HG03575 (cell line): ENCODE data around the gene SLC6A6.

ENCODE experiments used
- ATAC-seq: cut with Tn5 transposase; IDR thresholded peaks from one replicate; pipeline ENCODE4 v1.9.1; 2021; ENCODE audit not compliant: unreplicated experiment, insufficient number of reproducible peaks, low FRiP score; ENCODE audit errors: extremely low read depth

SLC6A6 gene

DNA sequence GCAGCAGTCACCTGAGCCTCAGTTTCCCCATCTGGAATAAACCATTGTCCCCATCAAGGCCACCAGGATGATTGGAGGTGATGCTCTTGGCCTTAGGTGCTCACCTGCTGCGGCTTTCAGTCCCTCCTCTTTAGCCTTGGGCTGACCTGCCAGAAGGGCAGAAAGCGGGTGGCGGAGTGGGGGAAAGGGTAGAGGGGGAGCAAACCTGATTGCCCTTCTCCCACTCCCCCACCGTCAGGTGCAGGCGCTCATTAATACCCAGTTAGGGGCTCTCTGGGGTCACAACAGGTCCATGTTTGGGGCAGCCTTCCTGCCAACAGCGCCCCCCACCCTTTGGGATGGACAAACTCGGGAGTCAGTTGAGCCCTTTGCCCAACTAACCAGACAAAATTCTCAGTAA lies 87.2 kb downstream of the SLC6A6 start:
- no peak for ATAC-seq

DNA sequence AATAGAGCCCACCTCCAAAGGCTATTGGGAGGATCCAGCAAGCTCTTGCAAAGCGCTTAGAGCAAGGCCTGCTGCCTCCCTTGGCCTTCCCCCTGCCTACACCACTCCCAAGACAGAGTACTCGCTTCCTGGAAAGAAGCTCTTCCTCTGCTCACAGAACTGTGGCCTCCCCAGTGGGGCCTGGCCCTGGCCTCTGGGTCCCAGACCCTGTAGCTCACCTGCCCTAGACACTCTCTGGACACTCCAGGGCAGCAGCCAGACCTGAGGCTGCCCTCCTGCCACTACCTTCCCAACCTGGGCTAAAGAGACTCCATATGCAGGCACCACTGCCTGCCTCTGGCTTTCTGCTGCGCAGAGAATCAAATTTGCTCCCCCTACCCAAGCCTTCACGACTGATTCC lies 87.8 kb downstream of the SLC6A6 start:
- no peak for ATAC-seq

DNA sequence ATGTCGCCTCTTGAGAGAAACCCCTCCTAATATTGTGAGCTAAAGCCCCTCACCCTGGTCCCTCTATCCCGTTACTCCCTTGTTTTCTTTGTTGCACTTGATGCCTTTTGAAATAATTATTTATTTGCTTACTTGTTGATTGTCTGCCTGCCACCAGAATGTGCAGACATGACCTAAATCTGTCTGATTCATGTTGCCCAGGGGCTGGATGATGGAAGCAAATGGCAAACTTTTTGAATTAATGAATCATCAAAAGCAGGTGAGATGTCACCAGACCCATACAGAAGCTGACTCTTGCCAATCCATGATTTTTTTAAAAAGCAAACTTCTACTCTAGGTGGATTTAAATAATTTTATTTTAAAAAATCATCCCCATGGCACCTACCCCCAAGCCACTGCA lies 88.4 kb downstream of the SLC6A6 start:
- ATAC-seq, result no peak

- ATAC-seq, result no peak
These were observed 89.2 kb downstream of the SLC6A6 start for GRCh38 chr3:14491396-14492190.

DNA sequence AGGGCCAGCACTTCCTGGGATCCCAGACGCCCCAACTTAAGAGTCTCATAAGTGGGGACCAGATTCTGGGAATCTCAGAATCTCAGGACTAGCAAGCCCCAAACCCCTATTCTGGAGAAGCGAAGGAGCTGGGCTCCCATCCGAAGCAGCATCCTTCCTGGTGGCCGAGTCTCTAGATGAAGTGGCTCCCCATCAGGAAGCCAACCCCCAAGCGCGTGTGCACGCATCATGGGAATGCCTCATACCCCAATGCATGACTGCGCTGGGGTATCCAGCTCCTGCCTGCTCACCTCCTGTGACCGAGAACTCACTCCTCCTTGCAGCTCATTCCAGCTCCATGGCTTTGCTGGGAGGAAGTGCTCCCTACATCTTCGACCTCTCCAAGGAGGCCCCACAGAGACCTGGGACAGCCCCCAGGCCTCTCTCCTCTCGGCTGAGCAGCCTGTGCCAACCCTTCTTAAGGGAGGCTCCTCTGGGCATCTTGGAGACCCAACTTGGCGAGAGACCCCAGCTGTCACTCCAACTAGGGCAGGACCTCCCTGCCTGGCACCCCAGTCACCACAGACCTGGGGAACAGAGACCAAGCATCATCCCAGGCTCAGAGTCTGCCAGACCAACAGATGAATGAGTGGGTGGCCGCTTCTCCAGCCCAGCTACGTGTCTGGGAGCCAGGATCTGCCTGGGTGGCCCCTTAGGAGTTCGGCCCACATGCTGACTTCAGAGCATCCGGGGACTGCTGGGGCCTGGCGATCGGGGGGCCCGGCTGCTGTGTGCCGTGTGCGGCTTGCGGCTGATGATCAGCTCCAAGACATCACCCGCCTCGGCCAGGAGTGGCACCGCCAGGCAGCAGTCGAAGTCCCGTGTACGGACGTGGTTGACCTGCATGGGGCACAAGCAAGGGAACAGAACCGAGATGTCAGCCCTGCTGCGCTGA lies 90.8 kb downstream of the SLC6A6 start:
- ATAC-seq, result no peak

DNA sequence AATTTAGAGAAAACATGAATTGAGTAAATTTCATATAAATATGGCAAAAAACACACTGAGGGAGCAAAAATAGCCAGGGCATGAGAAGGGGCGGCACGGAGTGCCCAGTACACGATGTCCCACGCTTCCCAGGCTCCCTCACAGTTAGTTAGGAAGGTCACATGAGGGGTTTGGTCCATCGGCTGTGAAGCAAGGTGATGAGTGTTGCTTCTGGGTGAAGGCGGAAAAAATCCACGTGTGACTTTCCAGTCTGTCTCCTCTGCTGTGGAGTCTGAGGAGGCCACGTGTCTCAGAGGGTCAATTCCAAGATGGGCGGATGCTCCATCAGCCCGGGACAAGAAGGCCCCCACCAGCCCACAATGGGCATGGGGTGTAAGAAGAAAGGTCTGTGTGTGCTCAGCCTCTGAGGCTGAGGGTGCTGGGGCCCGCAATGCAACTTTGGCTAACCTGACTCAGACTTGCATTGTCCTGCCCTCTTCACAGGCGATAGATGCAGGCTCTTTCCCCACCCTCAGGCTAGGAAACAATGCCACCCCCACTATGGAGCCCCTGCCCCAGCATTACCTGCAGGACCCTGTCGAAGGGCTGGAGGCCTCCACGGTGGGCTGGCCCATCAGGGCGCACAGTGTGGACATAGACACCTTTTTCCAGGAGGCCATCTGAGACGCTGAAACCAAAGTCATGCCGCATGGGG lies 92.0 kb downstream of the SLC6A6 start:
- no peak for ATAC-seq

DNA sequence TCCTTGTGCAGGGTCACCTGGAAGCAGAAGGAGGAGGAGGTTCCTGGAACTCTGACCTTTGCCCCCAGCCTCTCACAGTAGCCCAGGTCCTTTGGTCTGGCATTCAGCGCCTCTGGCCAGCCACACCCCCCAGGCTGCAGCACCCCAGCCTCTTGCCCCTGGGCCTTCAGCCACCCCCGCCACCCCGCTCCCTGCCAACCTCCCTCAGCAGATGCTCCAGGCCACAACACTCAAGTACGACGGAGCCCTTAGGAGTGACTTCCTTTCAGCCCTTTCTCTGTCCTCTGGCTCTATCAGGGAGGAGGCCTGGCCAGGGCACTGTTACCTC lies 92.5 kb downstream of the SLC6A6 start:
- no peak for ATAC-seq

- no peak for ATAC-seq
These were observed 93.9 kb downstream of the SLC6A6 start for GRCh38 chr3:14496351-14496750.

GRCh38 chr3:14497321-14497720 lies 94.9 kb downstream of the SLC6A6 start:
- no peak for ATAC-seq

DNA sequence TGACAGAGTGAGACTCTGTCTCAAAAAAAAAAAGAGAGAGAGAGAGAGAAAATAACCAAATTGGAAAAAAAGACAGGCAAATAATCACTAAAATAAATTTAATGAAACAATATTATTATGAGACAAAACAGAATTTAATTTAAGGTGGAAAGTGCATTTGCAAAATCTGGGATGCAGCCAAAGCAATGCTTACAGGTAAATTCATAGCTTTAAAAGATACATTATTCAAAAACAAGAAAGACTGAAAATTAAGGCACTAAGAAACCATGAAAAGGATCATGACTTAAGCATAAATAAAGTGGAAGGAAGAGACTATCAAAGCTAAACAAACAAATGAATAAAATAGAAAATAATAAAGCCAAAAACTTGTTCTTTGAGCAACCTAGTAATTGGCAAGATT lies 100.1 kb downstream of the SLC6A6 start:
- no peak for ATAC-seq

DNA sequence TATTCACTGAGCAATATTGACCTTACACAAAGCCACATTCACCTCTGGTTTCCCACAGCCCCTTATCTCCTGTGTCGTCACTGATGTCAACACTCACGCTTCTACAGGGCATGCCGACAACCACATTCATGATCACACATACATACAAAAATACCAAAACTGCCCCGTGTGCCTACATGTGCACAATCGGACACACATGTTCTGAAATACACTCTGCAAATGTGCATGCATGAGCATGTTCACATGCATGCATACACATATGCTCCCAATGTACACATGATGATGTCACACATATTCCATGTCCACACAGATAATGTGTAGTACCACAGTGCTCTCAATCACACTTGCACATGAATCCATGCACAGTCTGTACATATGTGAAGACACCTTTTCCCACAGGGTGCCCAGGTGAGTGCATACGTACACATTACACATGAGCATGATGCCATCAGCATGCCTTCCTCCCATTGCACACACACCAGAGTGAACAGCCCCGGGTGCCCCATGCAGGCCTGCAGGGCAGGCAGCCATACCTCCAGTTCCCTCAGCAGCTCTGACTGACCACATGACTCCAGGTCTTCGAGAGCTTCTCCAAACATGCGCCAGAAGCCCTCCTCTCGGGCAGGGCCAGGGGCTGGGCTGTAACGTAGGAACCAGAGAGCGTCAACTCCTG lies 100.8 kb downstream of the SLC6A6 start:
- ATAC-seq, result no peak

- ATAC-seq, result no peak
These were observed 101.3 kb downstream of the SLC6A6 start for GRCh38 chr3:14503706-14504065.

DNA sequence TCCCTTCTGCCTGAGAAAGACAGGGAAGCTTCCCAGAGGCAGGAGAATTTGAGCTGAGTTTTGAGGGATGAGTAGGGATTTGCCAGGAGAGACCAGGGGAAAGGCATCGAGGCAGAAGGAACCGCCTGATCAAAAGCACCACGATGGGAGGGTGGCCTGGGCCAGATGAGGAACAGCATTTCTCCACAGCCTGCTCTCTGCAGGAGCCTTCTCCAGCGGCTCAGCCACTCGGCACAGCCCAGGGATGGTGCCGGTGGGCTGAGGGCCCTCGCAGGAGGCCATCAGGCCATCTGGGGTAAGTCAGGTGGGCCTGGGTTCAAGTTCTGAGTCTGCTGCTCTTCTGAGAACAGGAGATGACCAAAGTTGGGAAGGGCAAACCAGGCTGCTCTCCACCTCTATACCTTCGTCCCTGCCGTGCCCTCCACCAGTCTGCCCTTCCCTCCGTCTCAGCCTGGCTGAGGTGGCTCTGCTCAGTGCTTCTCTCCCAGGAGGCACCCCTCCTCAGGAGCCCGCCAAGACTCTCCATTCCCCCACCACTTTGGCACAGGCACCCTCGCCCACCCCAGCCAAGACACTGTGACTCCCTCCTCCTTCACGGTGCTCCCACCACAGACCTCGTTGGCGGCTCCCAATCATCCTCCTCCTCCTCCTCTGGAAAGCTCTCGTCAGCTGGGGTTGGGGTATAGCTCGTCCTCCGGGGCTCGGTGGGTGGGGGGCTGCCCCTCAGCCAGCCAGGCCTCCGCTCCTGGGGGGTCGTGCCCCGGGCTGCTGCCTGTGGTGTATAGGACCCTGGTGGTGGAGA lies 102.8 kb downstream of the SLC6A6 start:
- ATAC-seq, result no peak

- ATAC-seq, result no peak
These were observed 103.5 kb downstream of the SLC6A6 start for GRCh38 chr3:14505803-14506500.

- ATAC-seq, result no peak
These were observed 104.4 kb downstream of the SLC6A6 start for GRCh38 chr3:14506626-14507304.

DNA sequence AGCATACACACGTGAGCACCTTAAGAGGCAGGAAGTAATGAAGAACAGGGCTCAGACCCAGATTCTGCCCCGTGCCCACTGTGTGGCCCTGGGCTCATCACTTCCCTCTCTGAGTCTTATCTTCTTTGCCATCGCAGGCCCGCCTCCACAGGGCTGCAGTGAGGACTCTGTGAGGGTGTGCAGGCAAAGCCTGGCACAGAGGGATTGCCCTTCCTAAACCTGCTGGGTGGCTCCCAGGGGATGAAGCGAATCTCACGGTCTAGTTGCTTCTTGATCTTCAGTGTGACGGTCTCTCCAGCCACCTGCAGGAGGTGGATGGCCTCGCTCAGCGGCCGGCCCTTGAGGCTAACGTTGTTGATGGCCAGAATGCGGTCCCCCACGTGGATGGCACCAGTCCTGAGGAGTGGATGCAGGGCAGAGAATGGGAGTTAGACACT lies 104.9 kb downstream of the SLC6A6 start:
- no peak for ATAC-seq

DNA sequence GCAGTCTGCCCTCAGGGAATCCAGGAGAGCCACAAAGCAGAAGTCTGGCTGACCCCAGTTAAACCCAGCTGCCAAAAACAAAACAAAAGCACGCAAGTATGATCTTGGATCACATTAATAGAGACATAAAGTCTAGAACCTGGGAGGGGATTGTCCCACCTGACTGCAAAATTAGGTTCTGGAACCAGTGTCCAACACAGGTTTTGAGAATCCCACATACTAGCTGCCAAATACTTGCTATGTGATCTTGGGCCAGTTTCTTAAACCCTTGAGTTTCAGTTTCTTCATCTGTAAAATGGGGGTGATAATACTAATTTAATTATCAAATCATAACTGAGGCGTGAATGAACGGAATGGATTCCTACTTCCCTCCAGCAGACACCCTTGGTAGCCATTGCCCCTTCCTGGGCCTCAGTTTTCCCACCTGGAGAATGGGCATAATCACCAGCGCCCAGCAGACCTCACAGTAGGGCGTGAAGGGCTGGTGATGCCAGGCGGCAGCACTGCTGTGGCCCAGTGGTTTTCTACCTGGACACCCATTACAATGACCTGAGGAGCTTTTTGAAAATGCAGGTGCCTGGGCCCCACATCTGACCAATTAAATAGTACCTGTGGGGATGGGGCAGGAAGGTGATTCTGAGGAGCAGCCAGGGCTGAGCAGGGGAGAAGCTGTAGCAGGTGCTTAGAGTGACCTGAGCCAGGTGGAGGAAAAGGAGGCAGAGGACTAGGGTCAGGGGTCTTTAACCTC lies 105.5 kb downstream of the SLC6A6 start:
- no peak for ATAC-seq
